DOHH2 (cell line): ENCODE data around the gene DEDD.

Source experiments
- H3F3A ChIP-seq: fragments of 200-600 bp; sonication (generic), shearing (Covaris generic); 2 replicates; pipeline ENCODE4 v1.6.0; 2016; ENCODE audit warnings: antibody characterized with exemption, mild to moderate bottlenecking; ENCODE audit not compliant: control insufficient read depth, insufficient read depth
- H3K27ac ChIP-seq: fragments of 200-600 bp; sonication (generic); 2 replicates; pipeline ENCODE4 v1.5.1; 2014; ENCODE audit warnings: low read depth, mild to moderate bottlenecking, low read length, moderate library complexity
- H3K27me3 ChIP-seq: fragments of 200-600 bp; sonication (generic); 2 replicates; pipeline ENCODE4 v1.6.1; 2014; ENCODE audit warnings: mild to moderate bottlenecking, low read length, mixed read lengths; ENCODE audit not compliant: control insufficient read depth
- H3K36me3 ChIP-seq: fragments of 200-600 bp; sonication (generic); 2 replicates; pipeline ENCODE4 v1.6.1; 2014; ENCODE audit warnings: mild to moderate bottlenecking, low read length, moderate library complexity, mixed read lengths; ENCODE audit not compliant: control insufficient read depth
- H3K4me1 ChIP-seq: fragments of 200-600 bp; sonication (generic); 2 replicates; pipeline ENCODE4 v1.6.1; 2014; ENCODE audit warnings: mild to moderate bottlenecking, low read length, mixed read lengths; ENCODE audit not compliant: control insufficient read depth
- H3K4me2 ChIP-seq: fragments of 200-600 bp; sonication (generic); 2 replicates; pipeline ENCODE4 v1.6.0; 2014; ENCODE audit warnings: mild to moderate bottlenecking, low read length, moderate library complexity
- H3K4me3 ChIP-seq: fragments of 200-600 bp; sonication (generic); 2 replicates; pipeline ENCODE4 v1.5.1; 2014; ENCODE audit warnings: mild to moderate bottlenecking, low read length, mixed read lengths
- H3K79me2 ChIP-seq: fragments of 200-600 bp; sonication (generic); 2 replicates; pipeline ENCODE4 v1.6.1; 2014; ENCODE audit warnings: mild to moderate bottlenecking, low read length, mixed read lengths; ENCODE audit not compliant: control insufficient read depth
- H3K9me2 ChIP-seq: fragments of 200-600 bp; sonication (generic); replicated peaks from 2 replicates; pipeline ENCODE4 v1.6.1; 2014; ENCODE audit warnings: mild to moderate bottlenecking, low read length, mixed read lengths; ENCODE audit not compliant: control insufficient read depth
- H3K9me3 ChIP-seq: fragments of 200-600 bp; sonication (generic); 2 replicates; pipeline ENCODE4 v1.6.1; 2014; ENCODE audit warnings: antibody characterized with exemption, low read length, mixed read lengths; ENCODE audit not compliant: control insufficient read depth, insufficient read depth
- H4K20me1 ChIP-seq: fragments of 200-600 bp; sonication (generic); 2 replicates; pipeline ENCODE4 v1.6.0; 2014; ENCODE audit warnings: low read depth, mild to moderate bottlenecking, antibody characterized with exemption, low read length, moderate library complexity; ENCODE audit not compliant: control insufficient read depth, insufficient read depth
- EZH2phosphoT487 ChIP-seq: fragments of 200-600 bp; sonication (generic); IDR thresholded peaks from 2 replicates; pipeline ENCODE4 v1.6.1; 2017; ENCODE audit warnings: borderline replicate concordance, mild to moderate bottlenecking, antibody characterized with exemption, low read length, moderate library complexity, mixed read lengths
- TF ChIP-seq, protein P1 (sequence below): fragments of 200-600 bp; sonication (generic); IDR thresholded peaks from one replicate; pipeline ENCODE4 v1.5.1; 2014; ENCODE audit warnings: antibody characterized with exemption, mild to moderate bottlenecking, low read depth, low read length; ENCODE audit not compliant: poor library complexity, severe bottlenecking

DEDD gene

GRCh38 chr1:161115132-161115711 lies 17.2 kb downstream of the DEDD start:
- H4K20me1 ChIP-seq, result peaks cover 17% of the 10 kb centered on the region; the same call in 1 of the 2 replicates
- no peak overlapping the region for H3K27ac ChIP-seq
- H3K4me3 ChIP-seq, result no peak overlapping the region
- H3K9me2 ChIP-seq, result no peaks in the 10 kb centered on the region
- peaks cover 61% of the 10 kb centered on the region for H3K36me3 ChIP-seq
- H3K9me3 ChIP-seq, result no peaks in the 10 kb centered on the region
- H3K4me2 ChIP-seq, result peak overlapping the region; percentile 95
- peaks cover 71% of the 10 kb centered on the region for H3K4me1 ChIP-seq
- H3K27me3 ChIP-seq, result no peaks in the 10 kb centered on the region
- TF ChIP-seq, protein P1, sequence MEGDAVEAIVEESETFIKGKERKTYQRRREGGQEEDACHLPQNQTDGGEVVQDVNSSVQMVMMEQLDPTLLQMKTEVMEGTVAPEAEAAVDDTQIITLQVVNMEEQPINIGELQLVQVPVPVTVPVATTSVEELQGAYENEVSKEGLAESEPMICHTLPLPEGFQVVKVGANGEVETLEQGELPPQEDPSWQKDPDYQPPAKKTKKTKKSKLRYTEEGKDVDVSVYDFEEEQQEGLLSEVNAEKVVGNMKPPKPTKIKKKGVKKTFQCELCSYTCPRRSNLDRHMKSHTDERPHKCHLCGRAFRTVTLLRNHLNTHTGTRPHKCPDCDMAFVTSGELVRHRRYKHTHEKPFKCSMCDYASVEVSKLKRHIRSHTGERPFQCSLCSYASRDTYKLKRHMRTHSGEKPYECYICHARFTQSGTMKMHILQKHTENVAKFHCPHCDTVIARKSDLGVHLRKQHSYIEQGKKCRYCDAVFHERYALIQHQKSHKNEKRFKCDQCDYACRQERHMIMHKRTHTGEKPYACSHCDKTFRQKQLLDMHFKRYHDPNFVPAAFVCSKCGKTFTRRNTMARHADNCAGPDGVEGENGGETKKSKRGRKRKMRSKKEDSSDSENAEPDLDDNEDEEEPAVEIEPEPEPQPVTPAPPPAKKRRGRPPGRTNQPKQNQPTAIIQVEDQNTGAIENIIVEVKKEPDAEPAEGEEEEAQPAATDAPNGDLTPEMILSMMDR, result no peak
- no peak for TF ChIP-seq EZH2phosphoT487
- 0 out of 2 replicates have a peak, but pooled peaks cover 2% of the 10 kb centered on the region for H3F3A ChIP-seq
- peaks cover 93% of the 10 kb centered on the region for H3K79me2 ChIP-seq

DNA sequence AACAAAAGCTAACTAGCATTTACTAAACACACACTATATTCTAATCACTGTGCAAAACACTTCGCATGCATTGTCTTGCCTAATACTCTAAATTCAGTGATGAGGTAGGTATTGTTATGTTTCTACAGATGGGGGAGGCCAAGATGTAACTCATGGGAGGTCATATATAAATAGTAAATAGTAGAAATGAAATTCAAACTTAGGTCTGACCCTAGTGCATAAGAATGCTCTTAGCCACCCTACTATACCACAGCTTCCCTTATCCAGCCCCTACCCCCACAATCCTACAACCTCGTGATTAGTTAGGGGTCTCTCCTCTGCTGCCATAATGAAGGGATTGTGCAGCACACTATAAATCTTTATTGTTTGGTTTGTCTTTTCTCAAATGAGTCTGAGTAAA lies 17.9 kb downstream of the DEDD start:
- H3K27me3 ChIP-seq, result no peaks in the 10 kb centered on the region
- H3K9me3 ChIP-seq, result no peaks in the 10 kb centered on the region
- peaks cover 17% of the 10 kb centered on the region; the same call in 1 of the 2 replicates for H4K20me1 ChIP-seq
- no peak overlapping the region for H3K27ac ChIP-seq
- peaks cover 64% of the 10 kb centered on the region for H3K4me1 ChIP-seq
- H3F3A ChIP-seq, result 0 out of 2 replicates have a peak, but pooled peaks cover 2% of the 10 kb centered on the region
- TF ChIP-seq, protein P1, result no peak
- no peak for TF ChIP-seq EZH2phosphoT487
- H3K4me3 ChIP-seq, result no peak overlapping the region
- H3K4me2 ChIP-seq, result peak overlapping the region; percentile 3; the same call in 1 of the 2 replicates
- peaks cover 57% of the 10 kb centered on the region for H3K36me3 ChIP-seq
- peaks cover 99% of the 10 kb centered on the region for H3K79me2 ChIP-seq
- no peaks in the 10 kb centered on the region for H3K9me2 ChIP-seq

DNA sequence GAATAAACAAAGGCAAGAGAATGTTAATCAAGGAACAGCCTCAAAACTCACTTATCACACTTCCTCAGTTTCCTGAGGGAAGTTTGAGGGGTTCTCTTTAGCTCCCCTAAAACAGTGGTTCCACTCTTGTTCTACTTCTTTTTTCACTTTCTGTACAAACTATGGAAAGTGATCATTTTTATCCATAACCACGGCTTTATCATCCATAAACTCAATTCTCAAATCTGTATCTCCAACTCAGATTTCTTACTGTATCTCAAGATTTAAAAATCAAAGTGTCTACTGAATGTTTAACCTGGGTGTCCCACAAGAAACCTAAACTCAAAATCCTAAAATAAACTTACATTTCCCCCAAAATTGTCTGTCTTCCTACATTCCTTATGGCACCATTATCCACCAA lies 18.6 kb downstream of the DEDD start:
- Histone ChIP-seq H3K4me3 (no peak overlapping the region), H3K4me1 (peaks cover 58% of the 10 kb centered on the region), H3K9me2 (no peaks in the 10 kb centered on the region), H3K4me2 (peak overlapping the region; percentile 3; the same call in 1 of the 2 replicates), H3K27ac (no peak overlapping the region), H3F3A (0 out of 2 replicates have a peak, but pooled peaks cover 2% of the 10 kb centered on the region), H4K20me1 (peaks cover 17% of the 10 kb centered on the region; the same call in 1 of the 2 replicates), H3K9me3 (no peaks in the 10 kb centered on the region), H3K36me3 (peaks cover 58% of the 10 kb centered on the region), H3K27me3 (no peaks in the 10 kb centered on the region), H3K79me2 (peaks cover 99% of the 10 kb centered on the region)
- TF ChIP-seq EZH2phosphoT487, result no peak
- TF ChIP-seq, protein P1, result no peak
